Bone marrow (tissue), 2 donors: ENCODE data around the gene SRL.

Experiments
- DNase-seq, 2 donors: peaks; one replicate each; lab custom pipeline; 2025; lab: John Stamatoyannopoulos, UW

SRL gene

DNA sequence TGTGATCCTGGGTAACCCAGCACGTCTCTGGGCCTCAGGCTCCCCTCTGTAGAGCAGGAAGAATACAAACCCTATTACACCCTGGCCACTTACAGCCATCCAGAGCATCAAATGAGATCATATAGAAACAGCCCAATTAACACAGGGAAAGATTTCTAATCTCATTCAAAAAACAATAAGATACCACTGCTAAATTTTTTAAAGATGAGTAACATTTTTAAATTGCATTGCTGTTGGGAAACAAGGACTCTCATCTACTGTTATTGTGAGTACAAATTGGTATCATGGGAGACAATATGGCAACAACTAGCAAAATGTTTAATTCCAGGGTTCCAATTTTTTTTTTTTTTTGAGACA, 41.1 kb downstream of the SRL start:
- DNase-seq: no peak

GRCh38 chr16:4200000-4200780, 41.7 kb downstream of the SRL start:
- peak; percentile 7 to 28 for DNase-seq

DNA sequence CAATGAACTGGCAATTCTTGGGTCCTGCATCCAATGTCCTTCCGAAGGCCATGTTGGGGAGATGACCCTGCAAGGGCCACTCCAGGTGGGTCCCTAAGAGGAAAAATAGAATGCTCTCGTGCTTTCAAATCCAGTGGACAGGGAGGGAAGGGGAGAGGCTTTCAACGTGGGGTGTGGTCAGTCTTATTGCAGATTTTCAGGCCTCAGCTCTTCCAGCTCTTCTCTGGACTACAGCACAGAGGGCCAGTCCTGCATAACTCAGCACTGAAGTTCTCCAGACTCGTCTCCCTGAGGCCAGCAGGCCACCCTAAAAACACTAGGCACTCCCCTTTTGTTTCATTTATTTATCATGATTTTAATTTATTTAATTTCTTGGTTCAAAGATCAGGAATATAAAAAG, 43.1 kb downstream of the SRL start:
- no peak for DNase-seq

- DNase-seq: peak in 1 of 2 donors; percentile 57
Observed at GRCh38 chr16:4194661-4195060, 47.2 kb downstream of the SRL start.

GRCh38 chr16:4193920-4194319, 48.0 kb downstream of the SRL start:
- no peak for DNase-seq

GRCh38 chr16:4192206-4192605, 49.7 kb downstream of the SRL start:
- no peak for DNase-seq

- no peak for DNase-seq
Observed at GRCh38 chr16:4190712-4191333, 51.1 kb downstream of the SRL start.

GRCh38 chr16:4190086-4190485, 51.8 kb downstream of the SRL start:
- no peak for DNase-seq

- no peak for DNase-seq
Observed at GRCh38 chr16:4184038-4184702, 57.7 kb downstream of the SRL start.

DNA sequence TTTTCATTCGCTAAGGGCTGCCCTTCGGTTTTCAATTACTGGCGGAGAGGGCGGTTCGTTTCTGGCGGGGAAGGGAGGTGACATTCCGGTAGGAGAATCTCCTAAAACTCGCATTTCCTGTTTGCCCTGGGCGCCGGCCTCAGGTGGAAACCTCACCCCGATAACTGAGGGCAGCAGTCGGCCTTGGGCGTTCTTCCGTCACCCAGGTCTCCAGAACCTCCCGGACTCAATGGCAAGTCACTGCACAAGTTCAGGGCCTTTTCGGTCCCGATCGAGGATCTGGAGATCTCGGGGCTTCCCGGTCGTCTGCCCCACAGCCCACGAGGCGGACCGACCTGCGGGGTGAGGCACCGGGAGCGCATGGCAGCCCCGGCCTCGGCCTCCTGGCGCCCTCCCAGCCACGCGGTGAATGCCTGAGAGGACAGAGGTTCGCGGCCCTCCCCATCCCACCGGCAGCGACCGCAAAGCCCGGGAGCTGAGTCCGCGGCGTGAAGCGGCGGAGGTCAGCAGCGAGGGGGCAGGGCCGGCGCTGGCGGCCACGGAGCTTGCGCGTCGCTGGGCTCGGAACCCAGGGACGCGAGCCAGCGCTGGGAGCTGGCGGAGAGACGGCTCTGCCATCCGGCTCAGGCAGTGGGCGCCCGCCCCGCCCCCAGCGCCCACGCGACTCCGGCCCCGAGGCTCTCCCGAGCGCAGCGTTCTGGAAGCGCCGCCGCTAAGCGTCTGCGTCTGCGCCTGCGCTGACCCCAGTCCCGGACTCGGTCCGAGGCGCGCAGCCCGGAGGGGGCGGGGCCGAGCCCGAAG, 58.4 kb downstream of the SRL start:
- DNase-seq: peak; percentile 41 to 70

DNA sequence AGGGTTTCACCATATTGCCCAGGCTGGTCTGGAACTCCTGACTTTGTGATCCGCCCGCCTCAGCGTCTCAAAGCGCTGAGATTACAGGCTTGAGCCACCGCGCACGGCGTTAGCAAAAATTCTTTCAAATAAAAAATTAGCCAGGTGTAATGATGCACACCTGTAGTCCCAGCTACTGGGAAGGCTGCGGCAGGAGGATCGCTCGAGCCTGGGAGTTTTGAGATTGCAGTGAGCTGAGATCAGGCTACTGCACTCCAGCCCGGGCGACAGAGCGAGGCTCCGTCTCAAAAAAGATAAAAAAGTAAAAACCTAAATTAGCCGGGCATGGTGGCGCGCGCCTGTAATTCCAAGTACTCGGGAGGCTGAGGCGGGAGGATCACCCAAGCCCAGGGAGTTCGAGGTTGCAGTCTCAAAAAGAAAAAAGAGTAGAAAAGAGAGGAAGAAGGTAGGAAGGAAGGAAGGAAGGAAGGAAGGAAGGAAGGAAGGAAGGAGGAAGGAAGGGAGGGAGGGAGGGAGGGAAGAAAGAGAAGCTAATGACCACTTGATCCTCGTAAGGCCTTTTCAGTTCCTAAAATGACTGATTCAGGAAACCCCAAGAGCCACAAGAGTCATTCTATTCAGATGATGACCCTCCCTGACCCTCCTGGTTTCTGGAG, 59.2 kb downstream of the SRL start:
- DNase-seq: no peak

DNA sequence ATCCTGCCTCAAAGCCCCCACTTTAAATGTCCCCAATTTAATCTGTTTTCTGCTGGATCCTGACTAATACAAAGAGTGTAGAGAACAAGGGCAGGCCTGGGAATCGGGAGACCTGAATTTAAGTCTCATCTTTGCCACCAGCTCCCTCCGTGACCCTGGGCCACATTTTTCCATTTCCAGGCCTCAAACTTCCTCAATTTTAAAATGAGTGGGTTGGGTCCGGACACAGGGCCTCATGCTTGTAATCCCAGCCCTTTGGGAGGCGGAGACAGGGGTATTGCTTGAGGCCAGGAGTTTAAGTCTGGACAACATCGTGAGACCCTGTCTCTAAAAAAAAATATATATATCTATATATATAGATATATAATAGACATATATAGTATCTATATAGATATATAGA, 61.4 kb downstream of the SRL start:
- no peak for DNase-seq

DNA sequence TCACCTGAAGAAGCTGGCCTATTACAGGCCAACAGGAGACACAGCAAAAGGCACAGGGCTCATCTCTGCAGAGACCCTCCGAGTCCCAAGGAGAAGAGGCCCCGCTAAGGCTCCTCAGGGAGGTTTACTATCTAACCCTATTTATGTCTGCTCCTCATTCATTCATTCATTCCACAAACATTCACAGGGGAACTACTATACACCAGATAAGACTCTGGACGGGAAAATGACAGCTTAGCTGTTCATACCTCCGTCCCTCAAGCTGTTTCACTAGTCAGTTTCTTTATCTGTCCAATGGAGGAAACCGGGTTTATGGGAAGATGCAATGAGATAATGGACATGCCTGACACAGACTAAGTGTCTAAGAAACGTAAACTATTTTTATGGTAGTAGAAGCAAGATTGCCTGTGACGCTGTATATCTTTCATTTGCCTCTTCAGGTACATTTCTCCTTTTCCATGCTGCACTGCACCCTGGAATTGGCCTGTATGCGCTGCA, 62.1 kb downstream of the SRL start:
- no peak for DNase-seq

GRCh38 chr16:4179020-4179419, 62.9 kb downstream of the SRL start:
- peak in 1 of 2 donors; percentile 10 for DNase-seq

DNA sequence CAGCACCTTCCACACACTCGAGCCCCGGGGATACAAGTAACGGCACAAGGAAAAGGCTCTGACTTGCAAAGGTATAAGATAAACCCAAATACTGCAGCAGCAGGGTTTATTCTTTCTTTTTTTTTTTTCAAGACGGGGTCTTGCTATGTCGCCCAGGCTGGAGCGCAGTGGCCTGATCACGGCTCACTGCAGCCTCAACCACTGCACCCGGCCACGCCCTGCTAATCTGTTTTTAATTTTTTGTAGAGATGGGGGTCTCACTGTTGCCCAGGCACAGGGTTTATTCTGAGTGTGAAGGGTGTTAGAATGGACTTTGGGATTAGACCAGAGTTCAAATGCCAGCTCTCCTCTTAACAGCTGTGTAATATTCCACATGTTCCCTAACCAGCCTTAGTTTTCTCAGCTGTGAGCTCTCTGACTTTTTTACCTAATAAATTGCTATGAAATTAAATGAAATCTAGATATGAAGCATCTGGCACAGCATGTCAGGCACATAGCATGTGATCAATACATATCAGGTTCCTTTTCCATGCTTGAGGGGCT, 63.3 kb downstream of the SRL start:
- DNase-seq: no peak

DNA sequence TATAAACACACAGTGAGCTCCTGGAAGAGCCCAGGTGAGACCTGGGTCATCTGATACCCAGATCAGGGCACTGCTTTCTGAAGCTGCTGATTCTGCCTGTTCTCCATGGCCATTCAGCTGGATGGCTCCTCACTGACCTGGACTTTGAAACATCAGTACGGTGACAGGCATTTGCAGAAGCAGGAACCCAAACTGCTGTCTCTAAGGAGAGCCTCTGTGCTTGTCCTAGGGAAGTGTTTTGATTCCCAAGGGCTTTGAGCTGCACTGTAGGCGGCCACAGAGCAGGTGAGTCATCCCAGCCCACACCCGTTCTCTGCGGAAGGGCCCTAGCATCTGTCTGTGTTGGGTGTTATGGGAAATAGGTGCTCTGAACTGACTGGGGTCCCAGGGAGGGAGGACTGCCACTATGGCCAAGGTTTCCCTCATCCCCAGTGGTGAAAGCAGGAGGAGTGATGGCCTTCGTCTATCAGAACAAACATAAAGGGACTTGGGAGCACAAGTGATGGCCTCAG, 64.9 kb downstream of the SRL start:
- DNase-seq: no peak

DNA sequence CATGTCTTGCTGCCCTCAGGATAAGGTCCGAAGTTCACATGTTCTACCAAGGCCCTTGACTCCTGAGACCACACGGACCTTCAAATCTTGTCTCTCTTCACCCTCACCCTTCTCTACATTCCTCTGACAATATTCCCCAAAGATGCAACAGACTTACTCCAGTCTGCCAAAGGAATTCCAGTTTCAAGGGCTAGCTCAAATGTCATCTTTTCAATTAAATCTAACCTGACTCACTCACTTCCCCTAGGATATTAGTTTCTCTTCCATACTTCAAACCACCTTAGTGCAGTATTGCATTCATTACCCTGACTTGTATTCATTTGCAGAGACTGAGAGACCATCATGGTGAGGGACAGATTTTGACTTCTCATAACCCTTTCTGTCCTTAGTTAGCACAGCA, 66.0 kb downstream of the SRL start:
- no peak for DNase-seq

GRCh38 chr16:4172070-4172469, 69.8 kb downstream of the SRL start:
- no peak for DNase-seq

DNA sequence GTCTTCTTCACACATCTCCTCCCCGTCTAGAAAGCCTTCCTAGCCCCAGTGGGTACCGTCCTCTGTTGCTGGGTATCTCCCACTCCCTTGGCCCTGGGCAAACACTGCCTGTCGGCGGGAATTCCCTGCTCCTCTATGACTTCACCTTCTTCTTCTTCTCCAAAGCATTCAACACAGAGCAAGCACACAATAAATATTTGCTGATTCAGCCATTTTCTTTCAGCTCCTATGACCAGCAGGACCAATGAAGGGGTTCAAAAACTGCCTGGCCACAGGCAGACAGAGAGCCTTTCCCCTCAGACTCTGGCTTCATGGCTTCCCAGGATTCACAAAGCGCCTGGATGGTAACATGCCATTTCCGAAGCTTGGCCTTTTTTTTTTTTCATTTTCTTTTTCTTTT, 72.5 kb downstream of the SRL start:
- no peak for DNase-seq

DNA sequence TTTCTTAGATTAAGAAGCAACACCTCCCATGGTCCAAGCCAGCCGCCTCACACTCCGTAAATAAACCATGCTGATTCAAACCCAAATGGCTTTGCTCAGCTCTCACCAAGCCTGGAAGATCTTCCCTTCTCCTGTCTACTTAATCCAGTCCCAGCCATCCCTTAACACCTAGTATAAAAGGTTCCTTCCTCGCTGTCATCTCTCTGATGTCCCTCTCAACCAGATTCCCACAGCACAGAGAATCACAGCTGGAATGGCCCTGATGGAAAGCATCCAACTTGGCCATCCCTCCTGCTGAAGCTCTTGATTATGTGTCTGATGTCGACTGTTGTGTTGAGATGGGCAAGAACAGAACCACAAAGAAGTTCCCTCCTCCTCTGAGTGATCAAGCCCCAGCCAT, 75.1 kb downstream of the SRL start:
- no peak for DNase-seq
